CD4-positive, alpha-beta T cell treated with Interleukin-4 for 4 hours (primary cell): ENCODE results near the gene PPP4R3B.
"Not testable (repeated sequence)": the region's sequence is repeated elsewhere in the genome, so short reads cannot be mapped to it uniquely, and the experiment has no call there.

ENCODE experiments used
- DNase-seq: peaks from one replicate; pipeline ENCODE4 v3.0.0-alpha.2; 2020

PPP4R3B gene

DNA sequence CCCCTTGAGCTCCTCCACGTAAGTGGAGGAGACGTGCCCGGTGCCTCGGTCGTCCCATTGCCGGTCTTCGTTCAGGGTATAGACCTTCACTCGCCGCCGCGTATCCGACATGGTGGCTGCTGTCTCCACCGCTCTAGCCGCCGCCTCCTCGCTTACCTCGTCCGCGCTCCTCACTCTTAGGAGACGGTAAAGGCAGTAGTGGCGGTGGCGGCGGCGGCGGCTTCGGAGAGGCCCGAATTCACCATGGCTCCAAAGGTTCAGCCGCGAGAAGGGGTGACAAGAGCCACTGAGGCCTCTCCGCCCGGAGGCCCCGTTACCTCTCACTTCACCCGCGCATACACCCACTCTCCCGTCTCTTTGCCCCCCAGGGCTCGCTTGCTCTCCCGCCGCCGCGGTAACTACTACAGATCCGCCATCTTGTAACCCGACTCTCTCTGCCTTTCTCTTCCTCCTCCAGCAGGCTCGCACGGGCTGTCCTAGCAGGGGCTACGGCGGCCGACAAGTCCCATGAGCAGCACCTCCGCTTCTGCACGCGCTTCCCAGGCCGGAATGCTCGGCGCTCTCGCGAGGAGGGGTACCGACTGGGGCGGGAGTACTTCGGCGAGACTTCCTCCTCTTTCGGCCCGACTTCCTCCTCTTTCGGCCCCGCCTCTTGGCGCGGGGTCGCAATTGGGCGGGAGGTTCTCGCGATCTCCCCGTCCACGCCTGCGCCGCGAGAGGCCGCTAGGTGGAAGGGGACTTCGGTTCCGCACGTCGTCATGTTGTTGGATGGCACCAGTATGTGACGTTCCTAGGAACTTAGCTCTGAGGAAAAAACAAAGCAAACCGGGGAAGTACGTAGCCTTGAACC is at the start of gene PPP4R3B:
Gene PPP4R3B, minus strand, starts transcription at position 448 of the 850 bp plus-strand sequence. Its CDS starts 337 bp downstream, at position 111.
- DNase-seq, result peak; percentile 100

DNA sequence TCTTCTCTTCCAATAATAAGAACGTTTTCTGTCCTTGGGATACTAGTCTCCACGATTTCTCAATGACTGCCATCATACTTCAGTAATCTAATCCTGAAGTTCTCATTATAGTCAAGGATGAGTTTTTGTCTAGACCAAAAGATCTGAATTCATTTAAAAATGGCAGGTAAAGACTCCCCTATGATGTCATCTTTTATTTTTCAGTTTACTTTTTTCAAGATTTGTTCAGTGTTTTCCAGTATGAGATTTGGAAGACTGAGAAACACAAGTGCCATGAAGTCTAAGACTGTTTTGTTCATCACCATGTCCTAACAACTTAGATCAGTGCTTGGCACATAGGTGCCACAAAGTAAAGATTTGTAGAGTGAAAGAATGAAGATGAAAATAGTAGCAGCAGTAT is 35.8 kb upstream of the PPP4R3B start:
- no peak for DNase-seq

DNA sequence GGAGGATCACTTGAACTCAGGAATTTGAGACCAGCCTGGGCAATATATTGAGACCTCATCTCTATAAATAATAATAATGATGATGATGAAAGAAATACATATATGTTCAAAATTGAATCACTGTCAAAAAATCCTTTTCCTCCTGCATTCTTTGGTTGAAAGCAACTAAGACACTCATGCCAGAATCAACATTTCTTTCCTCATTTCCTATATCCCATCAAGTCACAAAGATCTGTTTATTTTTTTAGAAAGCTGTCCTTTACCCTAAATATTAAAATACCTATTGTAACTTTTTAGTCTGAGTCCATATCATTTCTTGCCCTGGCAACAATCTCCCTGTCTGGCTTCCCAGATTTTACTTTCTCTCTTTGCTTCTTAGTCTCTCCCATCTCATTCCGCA is 31.8 kb upstream of the PPP4R3B start:
- DNase-seq, result no peak

DNA sequence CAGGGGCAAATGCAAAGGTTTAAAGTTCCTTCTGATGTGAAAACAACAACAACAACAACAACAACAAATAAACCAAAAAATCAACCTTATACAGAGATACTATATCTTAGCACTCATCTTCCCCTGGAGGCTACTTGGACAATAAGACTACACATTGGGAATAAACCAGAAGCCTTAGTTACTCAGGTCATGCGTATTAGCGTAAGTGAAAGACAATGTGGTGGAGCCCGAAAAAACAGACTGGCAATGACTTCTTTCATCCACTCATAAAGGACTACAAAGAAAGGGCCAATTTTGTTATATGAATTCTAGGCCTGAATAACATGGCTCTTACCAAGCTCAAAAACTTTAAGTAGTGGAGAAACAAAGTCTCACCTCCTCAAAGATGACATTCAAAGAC is 19.4 kb upstream of the PPP4R3B start:
- DNase-seq, result no peak

DNA sequence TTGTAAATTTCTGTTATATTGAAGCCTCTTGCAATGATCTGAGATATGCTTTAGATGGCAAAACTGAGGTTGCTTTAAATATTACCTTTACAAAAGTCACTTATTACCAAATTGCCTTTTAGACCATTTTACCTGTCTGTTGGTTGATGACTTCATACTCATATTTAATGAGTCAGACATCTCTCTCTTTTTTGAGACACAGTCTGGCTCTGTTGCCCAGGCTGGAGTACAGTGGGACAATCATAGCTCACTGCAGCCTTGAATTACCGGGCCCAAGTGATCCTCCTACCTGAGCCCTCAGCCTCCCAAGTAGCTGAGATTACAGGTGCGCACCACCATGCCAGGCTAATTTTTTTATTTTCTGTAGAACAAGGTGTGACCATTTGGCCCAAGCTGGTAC is 11.5 kb upstream of the PPP4R3B start:
- DNase-seq, result no peak

DNA sequence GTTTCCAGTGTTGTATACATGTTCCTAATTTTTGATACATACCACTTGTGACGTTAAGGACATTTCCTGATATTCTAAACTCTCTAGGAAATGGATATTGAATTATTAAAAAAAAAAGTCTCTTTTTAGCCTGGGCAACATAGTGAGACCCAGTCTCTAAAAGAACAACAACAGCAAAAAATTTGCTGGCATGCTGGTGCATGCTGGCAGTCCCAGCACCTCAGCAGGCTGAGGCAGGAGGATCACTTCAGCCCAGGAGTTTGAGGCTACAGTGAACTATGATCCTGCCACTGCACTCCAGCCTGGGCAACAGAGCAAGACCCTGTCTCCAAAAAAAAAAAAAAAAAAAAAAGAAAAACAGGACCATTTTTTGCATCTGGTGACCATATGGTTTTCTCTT is 10.5 kb upstream of the PPP4R3B start:
- no peak for DNase-seq

DNA sequence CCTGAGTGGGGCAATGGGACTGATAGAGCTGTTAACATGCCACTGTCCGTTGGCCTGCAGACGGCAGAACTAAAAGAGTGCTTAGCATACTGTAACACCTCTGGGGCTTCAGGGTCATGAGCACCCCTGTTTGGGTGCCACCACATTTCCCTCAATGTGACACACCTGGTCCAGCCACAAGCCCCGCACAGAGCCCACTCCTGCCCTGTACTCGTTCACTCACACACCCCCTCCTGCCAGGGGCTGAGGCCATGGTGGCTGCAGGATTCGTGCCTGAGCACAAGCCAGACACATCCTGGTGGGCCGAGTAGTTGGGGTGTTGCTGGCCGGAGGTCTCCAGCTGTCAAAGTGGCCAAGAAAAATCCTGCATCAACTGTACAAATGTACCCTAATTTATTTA is 4.4 kb upstream of the PPP4R3B start:
- DNase-seq, result no peak

DNA sequence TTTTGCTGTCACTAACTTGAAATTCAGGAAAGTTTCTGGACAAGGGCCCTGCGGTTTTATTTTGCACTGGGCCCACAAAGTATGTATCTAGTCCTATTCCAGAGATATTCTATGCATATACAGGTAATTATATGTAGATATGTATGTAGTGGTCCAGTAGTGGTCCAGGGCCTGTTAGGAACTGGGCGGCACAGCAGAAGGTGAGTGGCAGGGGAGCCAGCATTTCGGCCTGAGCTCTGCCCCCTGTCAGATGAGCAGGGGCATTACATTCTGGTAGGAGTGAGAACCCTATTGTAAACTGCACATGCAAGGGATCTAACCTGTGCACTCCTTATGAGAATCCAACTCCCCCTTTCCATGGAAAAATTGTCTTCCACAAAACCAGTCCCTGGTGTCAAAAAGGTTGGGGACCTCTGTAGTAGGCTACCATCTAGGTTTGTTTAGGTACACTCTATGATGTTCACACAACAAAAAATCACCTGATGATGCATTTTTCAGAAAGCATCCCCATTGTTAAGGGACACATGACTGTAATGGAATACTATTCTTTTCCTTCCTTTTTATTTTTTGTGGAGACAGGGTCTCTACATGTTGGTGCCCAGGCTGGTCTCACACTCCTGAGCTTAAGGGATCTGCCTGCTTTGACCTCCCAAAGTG is 2.8 kb upstream of the PPP4R3B start:
- peak; percentile 22 for DNase-seq

DNA sequence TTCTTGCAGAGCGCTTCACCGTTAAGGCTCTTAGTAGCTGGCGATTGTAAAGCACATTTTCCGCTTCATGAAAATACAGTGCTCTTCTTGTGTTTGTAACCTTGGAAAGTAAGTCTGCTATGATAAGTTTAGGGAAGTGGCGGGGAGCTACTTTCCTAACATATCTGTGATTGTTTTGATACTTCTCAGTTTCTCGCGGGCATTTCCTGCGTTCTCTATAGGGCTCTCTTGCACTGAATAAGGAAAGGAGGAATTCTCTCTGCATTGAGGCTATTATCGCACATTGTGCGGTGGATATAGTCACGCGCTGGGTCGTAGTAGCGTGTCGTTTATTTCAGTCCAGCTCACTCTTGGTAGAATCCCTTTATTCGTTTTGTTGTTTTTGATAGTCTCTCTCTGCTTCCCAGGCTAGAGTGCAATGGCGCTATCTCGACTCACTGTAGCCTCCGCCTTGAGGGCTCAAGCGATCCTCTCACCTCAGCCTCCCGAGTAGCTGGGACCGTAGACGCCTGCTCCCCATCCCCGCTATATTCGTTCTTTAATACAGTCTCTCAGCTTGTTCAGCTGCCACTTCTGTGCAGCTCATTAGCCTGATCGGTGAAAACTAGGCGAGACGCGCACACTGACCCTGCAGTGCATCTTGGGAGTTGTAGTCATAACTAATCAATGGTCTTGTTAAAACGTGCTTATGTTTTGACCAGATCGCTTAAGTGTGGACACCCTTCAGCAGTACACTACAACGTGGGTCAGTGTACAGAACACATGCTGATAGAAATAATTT is 1.0 kb upstream of the PPP4R3B start:
- peak; percentile 55 for DNase-seq

DNA sequence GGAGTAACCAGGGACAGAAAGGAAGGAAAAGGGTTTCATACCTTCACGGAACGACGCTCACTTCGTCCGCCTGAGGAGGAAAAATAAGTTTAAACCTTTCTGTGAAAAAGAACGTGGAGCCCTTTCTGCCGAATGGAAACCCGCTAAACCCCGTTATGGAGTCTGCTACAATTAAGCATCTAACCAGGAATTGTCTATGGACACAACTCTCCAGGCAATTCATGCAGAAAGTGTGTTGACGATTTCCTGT is 528 bp upstream of the PPP4R3B start:
- no peak for DNase-seq

DNA sequence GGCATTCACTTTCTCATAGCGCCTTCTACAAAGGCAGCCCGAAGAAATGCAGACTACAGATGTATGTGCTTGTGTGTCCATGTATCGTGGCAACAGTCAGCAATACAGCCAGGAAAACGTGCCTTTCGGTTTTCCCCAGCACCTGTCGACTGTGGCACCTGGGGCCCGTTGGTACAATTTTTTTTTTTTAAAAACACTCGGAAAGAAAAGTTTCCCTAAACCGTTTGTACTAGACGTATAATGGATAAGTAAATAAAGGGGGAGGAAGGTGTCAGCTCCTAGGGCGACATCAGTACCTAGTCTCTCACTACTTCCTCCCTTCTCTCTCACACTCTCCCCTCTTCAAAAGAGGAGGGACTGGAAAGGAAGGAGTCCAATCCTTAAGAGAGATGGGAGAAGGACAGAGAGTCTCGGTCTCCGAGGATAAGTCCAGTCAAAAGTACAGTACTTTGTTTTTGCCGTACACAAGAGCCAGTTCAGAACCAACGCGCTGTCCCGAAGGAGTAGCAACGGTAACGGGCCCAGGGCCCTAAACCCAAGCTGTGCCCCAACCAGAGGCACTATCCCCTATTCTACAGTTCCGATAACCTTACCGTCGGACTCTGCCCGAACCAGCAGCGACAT is 759 bp downstream of the PPP4R3B start:
- DNase-seq, result peak; percentile 57

DNA sequence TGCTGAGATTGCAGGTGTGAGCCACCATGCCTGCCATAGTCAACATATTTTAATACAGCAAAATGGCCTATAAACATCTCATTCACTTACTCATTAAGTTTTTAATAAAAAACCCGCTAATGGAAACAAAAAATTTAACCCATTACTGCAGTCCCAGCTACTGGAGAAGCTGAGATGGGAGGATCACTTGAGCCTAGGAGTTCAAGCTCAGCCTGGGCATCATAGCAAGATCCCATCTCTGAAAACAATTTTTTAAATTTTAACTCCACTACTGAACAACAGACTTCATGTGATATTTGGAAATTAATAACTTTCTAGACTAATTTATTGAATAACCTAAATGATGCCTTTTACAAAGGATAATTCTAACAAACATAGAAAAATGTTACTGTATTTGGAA is 5.4 kb downstream of the PPP4R3B start:
- DNase-seq, result no peak

DNA sequence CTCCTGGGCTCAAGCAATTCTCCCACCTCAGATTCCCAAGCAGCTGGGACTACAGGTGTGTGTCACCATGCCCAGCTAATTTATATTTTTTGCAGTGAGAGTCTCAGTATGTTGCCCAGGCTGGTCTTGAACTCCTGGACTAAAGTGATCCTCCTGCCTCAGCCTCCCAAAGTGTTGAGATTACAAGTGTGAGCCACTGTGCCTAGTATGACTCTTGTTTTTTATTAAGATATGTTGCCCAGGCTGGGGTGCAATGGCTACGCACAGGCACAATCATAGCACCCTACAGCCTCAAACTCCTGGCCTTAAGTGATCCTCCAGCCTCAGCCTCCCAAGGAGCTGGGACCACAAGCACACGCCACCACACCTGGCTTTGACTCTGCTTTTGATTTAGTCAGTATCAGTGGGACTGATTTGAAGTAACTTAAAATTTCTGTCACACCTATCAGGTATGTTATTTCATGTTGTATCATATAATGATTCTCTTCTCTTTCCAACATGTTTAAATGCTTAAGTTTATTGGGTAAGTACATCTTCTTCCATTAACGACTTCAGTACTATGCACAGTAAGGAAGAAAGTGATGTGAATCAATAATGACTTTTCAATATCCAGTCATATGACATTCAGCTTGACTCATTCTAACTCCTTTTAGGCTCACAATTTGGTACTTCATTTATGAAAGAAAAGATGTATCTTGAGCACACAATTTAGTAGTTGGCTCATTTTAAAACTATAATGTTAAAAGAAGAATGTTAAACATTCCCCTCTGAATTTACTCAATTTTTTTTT is 6.3 kb downstream of the PPP4R3B start:
- DNase-seq, result no peak

DNA sequence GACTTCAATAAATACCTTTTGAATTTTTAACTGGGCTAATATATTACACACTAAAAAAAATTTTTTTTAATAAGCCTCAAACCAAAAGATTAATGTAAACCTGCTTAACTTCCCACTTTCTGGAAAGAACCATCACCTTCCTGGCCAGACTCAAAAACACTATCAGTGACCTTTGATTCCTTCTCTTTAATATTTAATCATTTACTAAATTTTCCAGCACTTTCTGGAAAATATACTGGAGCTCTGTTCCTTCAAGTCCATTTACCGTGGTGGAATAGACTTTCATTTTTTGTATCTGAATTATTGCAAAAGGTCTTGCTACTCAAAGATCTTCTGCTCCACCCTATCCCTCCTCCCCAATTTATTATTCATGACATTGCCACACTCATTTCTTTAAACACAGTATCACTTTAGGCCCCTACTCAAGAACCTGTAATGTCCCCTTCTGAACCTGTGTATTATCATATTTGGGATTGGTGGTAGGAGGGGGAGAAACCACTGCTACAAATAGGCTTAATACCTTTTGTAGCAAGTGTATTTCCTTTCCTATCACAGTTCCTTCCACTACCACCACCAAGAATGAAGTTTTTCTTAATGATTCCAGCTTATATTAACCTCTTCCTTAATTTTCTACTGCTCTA is 7.4 kb downstream of the PPP4R3B start:
- DNase-seq, result no peak

DNA sequence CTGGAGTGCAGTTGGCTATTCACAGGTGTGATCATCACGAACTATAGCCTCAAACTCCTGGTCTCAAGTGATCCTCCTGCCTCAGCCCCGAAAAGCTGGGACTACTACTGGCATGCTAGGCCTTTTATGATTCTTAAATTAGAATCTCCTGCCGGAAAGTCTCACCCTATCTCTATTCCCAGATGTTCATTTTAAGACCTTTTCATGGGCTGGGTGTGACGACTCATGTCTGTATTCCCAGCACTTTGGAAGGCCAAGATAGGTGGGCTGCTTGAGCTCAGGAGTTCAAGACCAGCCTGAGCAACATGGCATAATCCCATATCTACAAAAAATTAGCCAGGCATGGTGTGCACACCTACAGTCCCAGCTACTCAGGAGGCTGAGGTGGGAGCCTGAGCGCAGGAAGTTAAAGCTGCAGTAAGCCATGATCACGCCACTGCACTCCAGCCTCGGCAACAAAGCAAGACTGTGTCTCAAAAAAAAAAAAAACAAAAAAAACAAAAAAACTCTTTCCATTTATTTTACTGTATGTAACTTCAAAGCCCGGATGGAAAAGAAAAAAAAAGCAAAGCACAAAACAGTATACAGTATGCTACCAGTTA is 8.1 kb downstream of the PPP4R3B start:
- no peak for DNase-seq

DNA sequence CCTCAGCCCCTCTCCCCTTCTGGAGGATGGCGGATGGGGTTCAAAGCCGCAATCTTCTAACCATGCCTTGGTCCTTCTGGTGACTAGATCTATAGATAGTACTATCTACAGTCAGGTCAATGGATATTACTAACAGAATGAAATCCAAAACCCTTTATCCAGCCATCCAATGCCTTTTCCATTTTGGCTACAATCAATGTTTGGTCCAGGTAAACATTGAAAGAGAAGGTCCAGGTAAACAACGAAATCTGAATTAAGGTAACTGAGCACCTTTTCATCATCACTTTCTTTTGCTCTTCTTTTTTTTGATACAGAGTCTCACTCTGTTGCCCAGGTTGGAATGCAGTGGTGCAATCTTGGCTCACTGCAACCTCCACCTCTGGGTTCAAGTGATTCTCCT is 9.7 kb downstream of the PPP4R3B start:
- DNase-seq, result no peak

DNA sequence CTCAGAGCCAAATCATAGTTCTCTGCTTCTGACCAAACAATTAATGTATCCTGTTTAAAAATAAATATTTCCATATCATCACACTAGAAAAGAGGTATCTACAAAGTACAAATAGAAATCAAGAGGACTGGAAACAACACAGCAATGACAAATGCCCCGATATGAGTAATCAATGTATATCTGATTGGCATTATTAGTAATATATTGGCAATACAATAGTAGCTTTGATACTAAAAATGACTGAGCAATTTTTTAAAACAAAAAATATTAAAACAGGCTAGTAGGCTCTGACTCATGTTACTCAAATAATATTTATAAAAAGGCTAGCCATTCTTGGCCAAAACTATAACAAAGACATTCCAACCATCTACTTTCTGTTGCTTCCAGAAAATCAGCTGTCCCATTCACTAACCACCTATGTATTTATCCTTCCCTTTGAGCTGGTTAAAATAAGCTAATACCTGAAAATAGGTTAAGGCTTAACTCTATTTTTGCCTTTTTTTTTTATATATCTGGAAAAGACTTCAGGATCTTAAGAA is 13.3 kb downstream of the PPP4R3B start:
- no peak for DNase-seq

DNA sequence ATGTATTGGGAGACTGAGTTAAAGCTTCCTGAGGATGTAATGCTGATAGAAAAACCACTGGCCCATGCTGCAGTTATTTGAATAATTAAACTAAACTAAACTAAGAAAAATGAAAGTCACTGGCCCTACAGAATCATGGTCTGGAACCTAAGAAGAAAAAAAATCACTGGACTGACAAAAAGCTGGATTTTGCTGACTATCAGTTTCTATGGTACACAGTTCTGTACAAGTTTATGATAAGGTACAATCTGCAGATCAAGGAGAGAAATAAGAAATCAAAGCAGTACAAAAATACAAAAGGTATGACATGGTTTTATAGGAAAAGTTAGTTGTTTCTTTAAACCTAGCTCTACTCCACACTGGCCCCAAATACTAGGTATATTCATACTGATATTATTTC is 15.6 kb downstream of the PPP4R3B start:
- DNase-seq, result no peak

DNA sequence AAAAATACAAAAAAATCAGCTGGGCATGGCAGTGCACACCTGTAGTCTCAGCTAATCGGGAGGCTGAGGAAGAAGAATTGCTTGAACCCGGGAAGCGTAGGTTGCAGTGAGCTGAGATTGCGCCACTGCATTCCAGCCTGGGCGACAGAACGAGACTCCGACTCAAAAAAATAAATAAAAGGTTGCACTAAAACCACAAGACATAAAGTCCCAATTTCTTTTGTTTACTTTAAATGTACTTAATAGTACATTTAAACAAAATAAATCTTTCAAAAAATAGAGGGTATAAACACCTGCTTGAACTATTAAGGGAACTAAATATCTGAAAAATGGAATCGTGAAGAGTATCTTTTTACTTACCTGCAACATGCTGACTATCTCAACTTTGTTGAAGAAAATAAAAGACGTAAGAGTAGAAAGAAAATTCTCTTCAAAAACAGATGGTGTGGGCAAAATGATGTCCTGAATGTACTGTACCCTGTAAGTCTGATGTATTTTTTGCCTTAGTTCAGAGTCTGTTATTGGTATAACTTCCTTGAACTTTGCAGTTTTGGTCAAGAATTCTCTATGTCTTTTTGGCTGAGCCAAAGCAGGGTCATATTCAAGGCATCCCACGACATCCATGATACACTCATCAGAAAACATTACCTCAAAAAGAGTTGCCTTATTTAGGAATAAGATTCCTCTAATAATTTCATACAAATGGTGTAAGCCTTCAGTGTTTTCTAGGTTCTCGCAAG is 19.2 kb downstream of the PPP4R3B start:
- DNase-seq, result no peak

DNA sequence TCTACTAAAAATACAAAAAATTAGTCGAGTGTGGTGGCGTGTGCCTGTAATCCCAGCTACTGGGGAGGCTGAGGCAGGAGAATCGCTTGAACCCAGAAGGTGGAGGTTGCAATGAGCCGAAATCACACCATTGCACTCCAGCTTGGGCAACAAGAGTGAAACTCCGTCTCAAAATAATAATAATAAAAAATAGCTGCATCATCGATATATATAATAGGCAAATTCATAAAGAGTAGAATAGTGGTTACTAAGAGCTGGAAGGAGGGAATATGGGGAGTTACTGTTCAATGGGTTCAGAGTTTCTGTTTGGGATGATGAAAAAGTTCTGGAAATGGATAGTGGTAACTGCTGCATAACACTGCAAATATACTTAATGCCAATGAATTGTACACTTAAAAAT is 20.6 kb downstream of the PPP4R3B start:
- DNase-seq, result not testable (repeated sequence)

DNA sequence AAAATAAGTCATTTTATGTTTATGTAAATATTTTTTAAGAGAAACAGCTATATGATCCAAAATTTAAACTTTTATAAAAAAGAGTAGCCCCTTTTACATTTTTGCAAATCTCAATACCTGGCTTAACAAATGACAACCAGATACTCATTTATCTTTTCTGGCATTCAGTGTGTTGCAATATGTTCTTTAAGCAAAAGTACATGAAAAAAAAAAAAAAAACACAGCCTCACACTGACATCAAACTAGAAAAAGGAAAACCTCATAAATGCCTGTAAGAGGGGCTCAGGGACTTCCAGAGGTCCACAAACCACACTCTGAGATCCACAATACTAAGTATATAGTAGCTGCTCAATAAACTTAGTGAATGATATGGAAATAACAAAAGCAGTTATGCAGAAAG is 21.9 kb downstream of the PPP4R3B start:
- no peak for DNase-seq
